SIG-M5 (cell line): ENCODE data around the gene RTN4R.
"Not testable (repeated sequence)": the region's sequence is repeated elsewhere in the genome, so short reads cannot be mapped to it uniquely, and the experiment has no call there.

Experiments used
- DNase-seq: peaks from one replicate; lab custom pipeline; 2025; lab: John Stamatoyannopoulos, UW

RTN4R gene

GRCh38 chr22:20268279-20269012 lies at the start of gene RTN4R:
RTN4R (minus strand) TSS chr22:20268318; CDS start chr22:20268092, 226 bp downstream.
- no peak for DNase-seq

GRCh38 chr22:20317402-20318042 lies 49.4 kb upstream of the RTN4R start:
- DNase-seq, result not testable (repeated sequence)

GRCh38 chr22:20316844-20317401 lies 48.8 kb upstream of the RTN4R start:
- no peak for DNase-seq

GRCh38 chr22:20316217-20316843 lies 48.2 kb upstream of the RTN4R start:
- DNase-seq, result no peak

- DNase-seq, result no peak
Measured at GRCh38 chr22:20315337-20316216, 47.5 kb upstream of the RTN4R start.

- DNase-seq, result not testable (repeated sequence)
Measured at GRCh38 chr22:20314741-20315336, 46.7 kb upstream of the RTN4R start.

- DNase-seq, result not testable (repeated sequence)
Measured at GRCh38 chr22:20314206-20314605, 46.1 kb upstream of the RTN4R start.

GRCh38 chr22:20313306-20314077 lies 45.4 kb upstream of the RTN4R start:
- DNase-seq, result not testable (repeated sequence)

- DNase-seq, result no peak
Measured at GRCh38 chr22:20312396-20313191, 44.5 kb upstream of the RTN4R start.

- DNase-seq, result not testable (repeated sequence)
Measured at GRCh38 chr22:20311249-20312062, 43.3 kb upstream of the RTN4R start.

- DNase-seq, result not testable (repeated sequence)
Measured at GRCh38 chr22:20310773-20311172, 42.7 kb upstream of the RTN4R start.

GRCh38 chr22:20310180-20310579 lies 42.1 kb upstream of the RTN4R start:
- not testable (repeated sequence) for DNase-seq

- not testable (repeated sequence) for DNase-seq
Measured at GRCh38 chr22:20308806-20309650, 40.9 kb upstream of the RTN4R start.

GRCh38 chr22:20307448-20308447 lies 39.6 kb upstream of the RTN4R start:
- DNase-seq, result not testable (repeated sequence)

- DNase-seq, result not testable (repeated sequence)
Measured at GRCh38 chr22:20306646-20307447, 38.7 kb upstream of the RTN4R start.
